GM23248 (cell line): ENCODE data around the gene SPTBN4. TPM values are rescaled to one million over a fixed set of nuclear protein-coding genes. Genes with fewer than 3 reads are reported as not detected.
A peak's percentile ranks its signal among the peaks of the same experiment; 100 is the strongest.

Experiments used
- DNase-seq: peaks from one replicate; pipeline ENCODE4 v3.0.0-alpha.2; 2015
- H2AFZ ChIP-seq: fragments of 200-600 bp; sonication (generic); 2 replicates; pipeline ENCODE4 v1.6.1; 2016; ENCODE audit warnings: antibody characterized with exemption
- H3F3A ChIP-seq: fragments of 200-600 bp; sonication (generic); 2 replicates; pipeline ENCODE4 v1.6.1; 2016; ENCODE audit warnings: mild to moderate bottlenecking, antibody characterized with exemption, mixed run types; ENCODE audit not compliant: insufficient read depth
- H3K27ac ChIP-seq: fragments of 200-600 bp; sonication (generic); 2 replicates; pipeline ENCODE4 v1.5.1; 2016; ENCODE audit warnings: mild to moderate bottlenecking
- H3K27me3 ChIP-seq: fragments of 200-600 bp; sonication (generic); replicated peaks from 2 replicates; pipeline ENCODE4 v1.6.1; 2016; ENCODE audit warnings: mild to moderate bottlenecking; ENCODE audit not compliant: insufficient read depth
- H3K36me3 ChIP-seq: fragments of 200-600 bp; sonication (generic); 2 replicates; pipeline ENCODE4 v1.6.1; 2016; ENCODE audit warnings: low read depth, mild to moderate bottlenecking
- H3K4me1 ChIP-seq: fragments of 200-600 bp; sonication (generic); 2 replicates; pipeline ENCODE4 v1.6.1; 2016; ENCODE audit warnings: mild to moderate bottlenecking; ENCODE audit not compliant: insufficient read depth
- H3K4me2 ChIP-seq: fragments of 200-600 bp; sonication (generic); one replicate; pipeline ENCODE4 v1.6.1; 2016; ENCODE audit warnings: mild to moderate bottlenecking; ENCODE audit not compliant: unreplicated experiment
- H3K4me3 ChIP-seq: fragments of 200-600 bp; sonication (generic); 2 replicates; pipeline ENCODE4 v1.5.1; 2016; ENCODE audit warnings: mild to moderate bottlenecking
- H3K79me2 ChIP-seq: fragments of 200-600 bp; sonication (generic); 2 replicates; pipeline ENCODE4 v1.6.1; 2016; ENCODE audit warnings: mild to moderate bottlenecking; ENCODE audit not compliant: insufficient read depth
- H3K9ac ChIP-seq: fragments of 200-600 bp; sonication (generic); 2 replicates; pipeline ENCODE4 v1.6.1; 2016; ENCODE audit warnings: mild to moderate bottlenecking
- H3K9me2 ChIP-seq: fragments of 200-600 bp; sonication (generic); 2 replicates; pipeline ENCODE4 v1.6.1; 2016; ENCODE audit warnings: mixed run types, mild to moderate bottlenecking, moderate library complexity; ENCODE audit not compliant: insufficient read depth
- H3K9me3 ChIP-seq: fragments of 200-600 bp; sonication (generic); one replicate; pipeline ENCODE4 v1.6.1; 2017; ENCODE audit warnings: low read depth
- H4K20me1 ChIP-seq: fragments of 200-600 bp; sonication (generic); 2 replicates; pipeline ENCODE4 v1.6.0; 2016; ENCODE audit not compliant: insufficient read depth
- EZH2 ChIP-seq: fragments of 200-600 bp; sonication (generic); IDR thresholded peaks from 2 replicates; pipeline ENCODE4 v1.6.1; 2018; ENCODE audit warnings: antibody characterized with exemption, mild to moderate bottlenecking; ENCODE audit not compliant: insufficient read depth, poor library complexity, severe bottlenecking
- EZH2phosphoT487 ChIP-seq: fragments of 200-600 bp; sonication (generic); IDR thresholded peaks from 2 replicates; pipeline ENCODE4 v1.6.1; 2018; ENCODE audit warnings: antibody characterized with exemption, moderate library complexity, mild to moderate bottlenecking, low read depth; ENCODE audit not compliant: insufficient read depth
- WGBS, 2 experiments: methylation state at CpG; one replicate each; pipeline ENCODE4 v1.1.6; 2015 to 2017; ENCODE audit warnings: low lambda C conversion rate in 2 of 2, low coverage in 1 of 2; ENCODE audit errors: missing lambda C conversion rate in 2 of 2; 5-methylcytosine and 5-hydroxymethylcytosine counted together
- in situ Hi-C: fragments of 300-500 bp; cut with MboI; formaldehyde crosslinking; loops from 2 replicates; pipeline ENCODE4 v1.15.0; 2020
- polyA plus RNA-seq: library from polyadenylated mRNA; unstranded; fragments of >200 nt; fragmentation: Nextera tagmentation; extraction: Ambion mirVana; gene quantifications from 2 replicates; pipeline ENCODE4 v1.2.1, GENCODE V29; 2016
- total RNA-seq: library from RNA; depleted of rRNA; stranded (reverse); fragments of >200 nt; shearing (Covaris generic); gene quantifications from 2 replicates; pipeline ENCODE4 v1.2.3, GENCODE V29; 2014

Gene SPTBN4
- total and polyA plus RNA-seq, 2 experiments from 2014 or later: 0.69 to 2.1 TPM

- Histone ChIP-seq H3K79me2 (no peaks in the 10 kb centered on the region), H3K9ac (no peak overlapping the region), H3K4me3 (no peak overlapping the region), H3F3A (no peaks in the 10 kb centered on the region), H3K4me2 (no peak overlapping the region), H3K27ac (no peak overlapping the region), H3K27me3 (peaks cover 32% of the 10 kb centered on the region), H4K20me1 (no peaks in the 10 kb centered on the region; the same call in 1 of the 2 replicates), H3K9me2 (no peaks in the 10 kb centered on the region), H3K4me1 (no peaks in the 10 kb centered on the region), H3K36me3 (no peaks in the 10 kb centered on the region), H3K9me3 (no peaks in the 10 kb centered on the region), H2AFZ (no peak overlapping the region)
- in situ Hi-C loops: no loop called here
- DNase-seq: peak; percentile 10
- WGBS, 2 experiments: 72 to 73% methylated on average over 7 of the region's 7 CpGs
- no peak for TF ChIP-seq EZH2phosphoT487
- TF ChIP-seq EZH2: no peak
Observed at GRCh38 chr19:40510526-40511115, 43.8 kb downstream of the SPTBN4 start.

- WGBS, 2 experiments: 79 to 82% methylated on average over 6 of the region's 6 CpGs
- Histone ChIP-seq H3K9me3 (no peaks in the 10 kb centered on the region), H3F3A (no peaks in the 10 kb centered on the region), H3K9ac (no peak overlapping the region), H3K4me3 (no peak overlapping the region), H3K79me2 (no peaks in the 10 kb centered on the region), H3K27ac (no peak overlapping the region), H3K9me2 (no peaks in the 10 kb centered on the region), H2AFZ (no peak overlapping the region), H4K20me1 (no peaks in the 10 kb centered on the region; the same call in 1 of the 2 replicates), H3K36me3 (no peaks in the 10 kb centered on the region), H3K4me1 (no peaks in the 10 kb centered on the region), H3K27me3 (peaks cover 32% of the 10 kb centered on the region), H3K4me2 (no peak overlapping the region)
- TF ChIP-seq EZH2: no peak
- TF ChIP-seq EZH2phosphoT487: no peak
- DNase-seq: no peak
- in situ Hi-C loops: no loop called here
Observed at GRCh38 chr19:40511487-40511886, 44.7 kb downstream of the SPTBN4 start.

GRCh38 chr19:40512110-40512472, 45.3 kb downstream of the SPTBN4 start:
- no peak for TF ChIP-seq EZH2
- no peak for TF ChIP-seq EZH2phosphoT487
- Histone ChIP-seq H3K79me2 (no peaks in the 10 kb centered on the region), H3K36me3 (no peaks in the 10 kb centered on the region), H3K9me2 (no peaks in the 10 kb centered on the region), H3K9ac (no peak overlapping the region), H3F3A (no peaks in the 10 kb centered on the region), H3K4me3 (peak overlapping the region; percentile 51), H3K9me3 (no peaks in the 10 kb centered on the region), H4K20me1 (no peaks in the 10 kb centered on the region; the same call in 1 of the 2 replicates), H3K4me2 (no peak overlapping the region), H3K27ac (no peak overlapping the region), H2AFZ (0 out of 2 replicates have a peak overlapping the region, but pooled peaks have one; percentile 36), H3K4me1 (no peaks in the 10 kb centered on the region), H3K27me3 (peaks cover 32% of the 10 kb centered on the region)
- 0% methylated on average over 1 of the region's 1 CpG for WGBS, 2 experiments
- in situ Hi-C loops: no loop called here
- no peak for DNase-seq

GRCh38 chr19:40512473-40513344, 45.9 kb downstream of the SPTBN4 start:
- 5 to 6% methylated on average over 80 to 90 of the region's 105 CpGs for WGBS, 2 experiments
- H3K4me1 ChIP-seq: no peaks in the 10 kb centered on the region
- H4K20me1 ChIP-seq: no peaks in the 10 kb centered on the region; the same call in 1 of the 2 replicates
- peak; percentile 65 for DNase-seq
- H3K36me3 ChIP-seq: no peaks in the 10 kb centered on the region
- in situ Hi-C loops: no loop called here
- H3K9ac ChIP-seq: no peak overlapping the region
- H3K4me2 ChIP-seq: no peak overlapping the region
- peak overlapping the region; percentile 36 for H2AFZ ChIP-seq
- peaks cover 36% of the 10 kb centered on the region for H3K27me3 ChIP-seq
- no peaks in the 10 kb centered on the region for H3F3A ChIP-seq
- H3K4me3 ChIP-seq: peak overlapping the region; percentile 51
- no peaks in the 10 kb centered on the region for H3K79me2 ChIP-seq
- TF ChIP-seq EZH2: no peak
- no peak for TF ChIP-seq EZH2phosphoT487
- H3K9me2 ChIP-seq: no peaks in the 10 kb centered on the region
- H3K9me3 ChIP-seq: no peaks in the 10 kb centered on the region
- no peak overlapping the region for H3K27ac ChIP-seq
